ENCODE data around the gene GABARAPL1.
"Not testable (repeated sequence)": the region's sequence is repeated elsewhere in the genome, so short reads cannot be mapped to it uniquely, and the experiment has no call there.

GABARAPL1 gene

GRCh38 chr12:10214136-10214894 is 1.6 kb downstream of the GABARAPL1 start:
- no peaks in the 10 kb centered on the region for H3K36me3 ChIP-seq (ENCODE audit: control insufficient read depth, insufficient read depth, low read length)
- no peak for TF ChIP-seq CTCF (IDR thresholded peaks at IDR 0.05; ENCODE audit: insufficient read depth, low read length, poor library complexity, severe bottlenecking)
- no peaks in the 10 kb centered on the region; the same call in 1 of the 2 replicates for H3K27me3 ChIP-seq (replicated peaks; ENCODE audit: control insufficient read depth, insufficient read depth, low read length)
- DNase-seq (ENCODE audit: extremely low read depth, insufficient read length) = no peak
- no peak overlapping the region for H3K4me3 ChIP-seq (replicated peaks; ENCODE audit: low read depth, low read length)

GRCh38 chr12:10214895-10215267 is 2.2 kb downstream of the GABARAPL1 start:
- Histone ChIP-seq H3K27me3 (replicated peaks; ENCODE audit: control insufficient read depth, insufficient read depth, low read length) (no peaks in the 10 kb centered on the region; the same call in 1 of the 2 replicates), H3K36me3 (ENCODE audit: control insufficient read depth, insufficient read depth, low read length) (no peaks in the 10 kb centered on the region), H3K4me3 (replicated peaks; ENCODE audit: low read depth, low read length) (no peak overlapping the region)
- DNase-seq (ENCODE audit: extremely low read depth, insufficient read length) = no peak
- TF ChIP-seq CTCF (IDR thresholded peaks at IDR 0.05; ENCODE audit: insufficient read depth, low read length, poor library complexity, severe bottlenecking) = no peak

GRCh38 chr12:10215436-10215835 is 2.8 kb downstream of the GABARAPL1 start:
- DNase-seq (ENCODE audit: extremely low read depth, insufficient read length) = no peak
- no peak for TF ChIP-seq CTCF (IDR thresholded peaks at IDR 0.05; ENCODE audit: insufficient read depth, low read length, poor library complexity, severe bottlenecking)
- Histone ChIP-seq H3K27me3 (replicated peaks; ENCODE audit: control insufficient read depth, insufficient read depth, low read length) (no peaks in the 10 kb centered on the region; the same call in 1 of the 2 replicates), H3K36me3 (ENCODE audit: control insufficient read depth, insufficient read depth, low read length) (no peaks in the 10 kb centered on the region), H3K4me3 (replicated peaks; ENCODE audit: low read depth, low read length) (no peak overlapping the region)

- H3K27me3 ChIP-seq (replicated peaks; ENCODE audit: control insufficient read depth, insufficient read depth, low read length); H3K4me3 ChIP-seq (replicated peaks; ENCODE audit: low read depth, low read length); DNase-seq (ENCODE audit: extremely low read depth, insufficient read length); H3K36me3 ChIP-seq (ENCODE audit: control insufficient read depth, insufficient read depth, low read length): not testable (repeated sequence)
Observed at GRCh38 chr12:10215946-10216345, 3.3 kb downstream of the GABARAPL1 start.

- no peak for DNase-seq (ENCODE audit: extremely low read depth, insufficient read length)
- H3K27me3 ChIP-seq (replicated peaks; ENCODE audit: control insufficient read depth, insufficient read depth, low read length) = no peaks in the 10 kb centered on the region; the same call in 1 of the 2 replicates
- no peak for TF ChIP-seq CTCF (IDR thresholded peaks at IDR 0.05; ENCODE audit: insufficient read depth, low read length, poor library complexity, severe bottlenecking)
- no peak overlapping the region for H3K4me3 ChIP-seq (replicated peaks; ENCODE audit: low read depth, low read length)
- H3K36me3 ChIP-seq (ENCODE audit: control insufficient read depth, insufficient read depth, low read length) = no peaks in the 10 kb centered on the region
Observed at GRCh38 chr12:10218021-10218420, 5.3 kb downstream of the GABARAPL1 start.

GRCh38 chr12:10220398-10221077 is 7.9 kb downstream of the GABARAPL1 start:
- no peak for TF ChIP-seq CTCF (IDR thresholded peaks at IDR 0.05; ENCODE audit: insufficient read depth, low read length, poor library complexity, severe bottlenecking)
- H3K4me3 ChIP-seq (replicated peaks; ENCODE audit: low read depth, low read length) = no peak overlapping the region
- DNase-seq (ENCODE audit: extremely low read depth, insufficient read length) = no peak
- no peaks in the 10 kb centered on the region for H3K36me3 ChIP-seq (ENCODE audit: control insufficient read depth, insufficient read depth, low read length)
- no peaks in the 10 kb centered on the region; the same call in 1 of the 2 replicates for H3K27me3 ChIP-seq (replicated peaks; ENCODE audit: control insufficient read depth, insufficient read depth, low read length)

Measured in GM06990 (cell line).